DMS114 treated with DMSO at 0.1 percent for 48 hours (cell line): ENCODE measurements around the gene RBL1.

Experiments
- DNase-seq: peaks from one replicate; lab custom pipeline; 2025; ENCODE audit not compliant: unreplicated experiment; lab: John Stamatoyannopoulos, UW

RBL1 gene

DNA sequence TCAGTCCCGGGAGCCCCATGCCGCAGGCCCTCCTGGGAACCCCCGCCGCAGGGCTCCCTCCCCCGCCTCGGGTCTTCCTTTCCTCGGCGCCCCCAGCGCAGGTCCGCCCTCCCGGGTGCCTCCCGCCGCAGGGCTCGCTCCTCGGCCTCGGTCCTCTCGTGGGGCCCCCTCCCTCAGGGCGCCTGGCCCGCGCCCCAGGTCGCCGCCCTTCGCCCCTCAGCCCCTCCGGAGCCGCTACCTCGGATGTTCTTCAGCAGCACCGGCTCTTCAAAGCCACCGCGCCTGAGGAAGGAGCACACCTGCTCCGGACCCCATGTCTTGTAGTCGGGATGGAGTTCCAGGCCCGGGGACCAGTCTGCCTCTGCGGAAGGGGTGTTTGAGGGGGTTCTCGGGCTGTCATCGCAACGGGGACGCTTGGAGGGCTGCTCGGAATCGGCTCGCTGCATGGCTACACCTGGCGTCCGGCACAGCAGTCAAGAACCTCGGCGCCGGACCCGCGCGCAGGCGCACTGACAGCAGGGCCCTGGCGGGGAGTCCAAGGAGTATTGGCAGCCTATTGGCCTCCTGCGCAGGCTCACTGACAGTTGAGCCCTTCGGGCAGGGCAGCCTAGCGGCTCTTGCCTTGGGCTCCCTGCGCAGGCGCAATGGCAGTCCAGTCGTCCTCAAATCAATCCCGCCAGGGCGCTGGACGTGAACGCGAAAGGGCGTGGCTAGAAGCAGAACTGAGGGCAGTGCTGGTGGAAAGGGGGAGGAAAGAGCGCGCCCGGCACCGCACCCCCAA, 144.4 kb downstream of the RBL1 start, which contains the start of gene SAMHD1:
TSS of gene SAMHD1 (minus strand) at position 511 of the 781 bp plus-strand sequence. CDS start at position 446, 65 bp downstream.
- DNase-seq, result peak; percentile 87

DNA sequence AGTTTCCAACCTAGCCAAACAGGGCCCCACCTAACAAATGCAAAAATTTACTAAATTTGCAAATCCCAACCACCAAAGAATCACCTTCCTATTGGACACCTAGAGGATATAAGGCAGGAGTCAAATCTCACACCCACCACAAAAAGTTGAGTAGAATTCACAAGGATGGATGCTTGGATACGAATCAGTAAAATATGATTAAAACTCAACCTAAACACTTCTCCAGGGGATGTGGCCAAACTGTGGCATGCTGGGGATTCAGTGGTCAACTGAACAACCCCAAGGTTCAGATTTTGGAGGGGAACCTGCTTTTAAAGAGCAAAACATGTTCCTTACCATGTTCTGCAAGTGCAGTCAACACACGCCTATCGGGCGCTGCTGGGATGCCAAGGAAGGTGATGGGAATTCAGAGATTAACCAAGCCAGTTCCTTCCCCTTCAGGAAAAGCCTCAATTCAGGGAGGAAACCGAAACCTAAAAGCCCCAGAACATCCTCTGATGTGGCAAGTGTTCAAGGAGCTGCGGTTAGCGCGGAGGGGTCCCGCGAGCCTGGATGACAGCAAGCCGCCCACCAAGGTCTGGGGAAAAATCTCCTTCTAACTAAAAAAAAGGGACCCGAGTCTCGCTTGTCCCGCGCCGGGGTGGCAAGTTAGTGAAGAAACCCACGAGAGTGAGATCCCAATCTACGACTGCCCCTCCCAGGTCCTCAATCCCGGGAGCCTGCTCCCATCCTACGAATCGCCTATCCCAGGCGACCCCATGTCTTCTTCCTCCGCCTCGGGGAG, 145.2 kb downstream of the RBL1 start:
- no peak for DNase-seq
